HG02852 (cell line): ENCODE data around the gene SLC45A1.

Experiments
- ATAC-seq: cut with Tn5 transposase; IDR thresholded peaks from one replicate; pipeline ENCODE4 v1.9.1; 2021; ENCODE audit warnings: mild to moderate bottlenecking, moderate library complexity; ENCODE audit not compliant: unreplicated experiment

Gene SLC45A1

DNA sequence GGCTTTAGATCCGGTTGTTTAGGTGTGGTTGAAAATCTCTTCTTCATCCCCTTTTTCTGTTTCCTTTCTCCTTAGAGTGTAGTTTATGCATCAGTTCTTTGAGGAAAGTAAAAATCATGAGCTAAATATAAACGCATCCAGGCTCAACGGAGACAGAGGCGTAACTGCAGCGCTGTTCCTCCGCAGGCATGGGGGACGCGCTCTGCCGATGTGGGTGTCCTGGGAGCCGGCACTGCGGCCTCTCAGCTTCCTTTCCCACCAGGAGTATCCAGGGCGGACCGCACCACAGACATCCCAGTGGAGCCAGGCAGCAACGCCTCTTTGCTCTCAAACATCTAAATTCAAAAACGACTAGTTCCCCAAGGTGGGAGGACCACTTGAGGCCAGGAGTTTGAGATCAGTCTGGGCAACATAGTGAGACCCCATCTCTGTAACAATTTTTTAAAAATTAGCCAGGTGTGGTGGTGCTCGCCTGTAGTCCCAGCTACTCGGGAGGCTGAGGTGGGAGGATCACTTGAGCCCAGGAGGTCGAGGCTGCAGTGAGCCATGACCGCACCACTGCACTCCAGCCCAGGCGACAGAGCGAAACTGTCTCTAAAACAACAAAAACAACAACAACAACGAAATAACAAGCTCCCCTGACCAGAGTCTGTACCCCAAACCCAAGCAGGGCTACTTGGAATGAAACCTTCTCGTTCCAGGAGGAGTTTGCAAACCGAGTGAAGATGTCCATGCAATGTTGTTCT lies 16.4 kb downstream of the SLC45A1 start:
- no peak for ATAC-seq

DNA sequence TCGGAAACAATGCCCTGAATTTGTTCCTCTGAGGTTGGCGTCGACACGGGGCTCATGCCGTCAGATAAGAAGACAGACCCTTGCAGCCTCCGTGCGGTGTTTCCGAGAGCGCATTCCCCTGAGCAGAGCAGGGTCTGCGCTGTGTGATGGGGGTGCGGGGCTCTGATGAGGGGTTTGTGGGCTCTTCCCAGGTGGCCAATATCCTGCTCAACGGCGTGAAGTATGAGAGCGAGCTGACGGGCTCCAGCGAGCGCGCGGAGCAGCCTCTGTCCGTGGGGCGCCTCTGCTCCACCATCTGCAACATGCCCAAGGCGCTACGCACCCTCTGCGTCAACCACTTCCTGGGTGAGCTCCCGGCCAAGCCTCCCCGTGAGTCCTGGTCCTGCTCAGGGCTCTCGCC lies 17.3 kb downstream of the SLC45A1 start:
- no peak for ATAC-seq

- no peak for ATAC-seq
Measured at GRCh38 chr1:8337776-8338525, 20.0 kb downstream of the SLC45A1 start.

- ATAC-seq, result no peak
Measured at GRCh38 chr1:8338526-8339202, 20.8 kb downstream of the SLC45A1 start.

- ATAC-seq, result no peak
Measured at GRCh38 chr1:8339203-8339600, 21.3 kb downstream of the SLC45A1 start.

DNA sequence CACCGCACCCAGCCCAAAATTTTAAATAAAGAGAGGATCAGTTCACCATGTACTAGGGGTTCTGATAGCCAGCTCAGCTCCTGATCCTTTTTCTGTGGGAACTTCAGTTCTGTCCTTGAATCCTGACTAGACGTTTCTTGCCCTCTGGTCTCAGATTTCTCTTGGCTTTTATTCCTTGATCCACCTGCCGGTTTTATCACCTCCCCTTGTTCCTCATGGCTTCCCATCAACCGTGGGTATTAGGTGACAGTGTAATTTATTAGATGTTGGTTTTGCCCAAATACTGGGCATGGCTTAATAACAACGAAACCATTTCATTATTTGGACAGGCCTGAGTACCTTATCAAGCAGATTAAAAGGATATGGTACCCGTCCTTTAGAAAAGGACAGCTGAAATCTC lies 22.5 kb downstream of the SLC45A1 start:
- ATAC-seq, result no peak

- ATAC-seq, result no peak
Measured at GRCh38 chr1:8342325-8342724, 24.4 kb downstream of the SLC45A1 start.

GRCh38 chr1:8343044-8343443 lies 25.1 kb downstream of the SLC45A1 start:
- ATAC-seq, result no peak

- ATAC-seq, result no peak
Measured at GRCh38 chr1:8343464-8344001, 25.6 kb downstream of the SLC45A1 start.

GRCh38 chr1:8344893-8345507 lies 27.1 kb downstream of the SLC45A1 start:
- ATAC-seq, result no peak

DNA sequence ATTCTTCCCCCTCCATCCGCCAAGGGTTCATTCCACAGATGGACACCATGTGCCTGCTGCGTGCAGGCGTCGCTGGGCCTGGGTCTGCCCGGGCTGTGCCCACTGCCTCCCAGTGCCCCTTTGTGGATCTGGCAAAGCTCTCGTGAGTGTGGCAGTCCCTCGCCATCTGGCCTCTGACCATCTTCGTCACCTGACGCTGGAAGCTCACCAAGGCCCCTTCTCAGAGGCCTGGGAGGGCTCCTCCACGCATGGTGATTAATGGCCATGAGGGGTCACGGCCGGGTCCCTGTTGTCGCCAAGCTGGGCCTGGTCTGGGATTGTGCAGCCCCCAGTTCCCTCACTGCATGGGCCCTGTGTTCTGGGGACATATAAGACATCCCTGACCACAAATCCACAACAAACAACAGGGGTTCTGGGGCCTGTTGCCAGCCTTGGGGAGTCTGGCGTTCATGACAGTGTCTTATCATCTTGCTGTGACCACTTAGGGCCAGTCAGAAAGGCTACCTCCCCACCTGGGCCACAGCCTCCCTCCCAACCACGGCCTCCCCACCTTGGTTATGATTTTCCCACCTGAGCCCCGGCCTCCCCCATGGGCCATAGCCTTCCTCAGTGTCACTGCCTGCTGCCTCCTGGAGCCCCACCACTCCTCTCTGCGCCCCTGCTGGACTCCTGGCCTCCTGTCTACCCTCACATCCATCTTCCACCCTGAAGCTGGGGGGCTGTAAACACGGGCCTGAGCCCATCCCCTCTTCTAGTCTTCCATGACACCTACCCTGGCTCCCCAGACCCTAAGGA lies 27.9 kb downstream of the SLC45A1 start:
- no peak for ATAC-seq

DNA sequence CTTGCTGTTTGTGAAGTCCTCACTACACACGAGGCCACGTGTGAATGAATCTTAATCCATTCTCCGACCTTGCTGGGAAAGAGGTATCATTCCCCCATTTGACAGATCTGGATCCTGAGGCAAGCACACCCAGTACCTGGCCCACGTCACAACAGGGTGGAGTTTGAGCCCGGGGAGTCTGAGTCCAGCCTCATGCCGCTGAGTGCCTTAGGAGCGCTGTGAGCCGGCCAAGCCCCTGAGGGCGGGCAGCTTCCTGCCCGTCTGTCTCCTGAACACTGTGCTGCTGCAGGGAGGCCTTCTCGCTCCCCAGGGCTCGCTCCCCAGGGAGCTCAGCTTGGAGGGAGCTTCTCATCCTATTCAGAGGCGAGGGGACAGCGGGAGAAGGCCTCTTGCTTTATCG lies 29.7 kb downstream of the SLC45A1 start:
- no peak for ATAC-seq

GRCh38 chr1:8348047-8348776 lies 30.3 kb downstream of the SLC45A1 start:
- ATAC-seq, result no peak

DNA sequence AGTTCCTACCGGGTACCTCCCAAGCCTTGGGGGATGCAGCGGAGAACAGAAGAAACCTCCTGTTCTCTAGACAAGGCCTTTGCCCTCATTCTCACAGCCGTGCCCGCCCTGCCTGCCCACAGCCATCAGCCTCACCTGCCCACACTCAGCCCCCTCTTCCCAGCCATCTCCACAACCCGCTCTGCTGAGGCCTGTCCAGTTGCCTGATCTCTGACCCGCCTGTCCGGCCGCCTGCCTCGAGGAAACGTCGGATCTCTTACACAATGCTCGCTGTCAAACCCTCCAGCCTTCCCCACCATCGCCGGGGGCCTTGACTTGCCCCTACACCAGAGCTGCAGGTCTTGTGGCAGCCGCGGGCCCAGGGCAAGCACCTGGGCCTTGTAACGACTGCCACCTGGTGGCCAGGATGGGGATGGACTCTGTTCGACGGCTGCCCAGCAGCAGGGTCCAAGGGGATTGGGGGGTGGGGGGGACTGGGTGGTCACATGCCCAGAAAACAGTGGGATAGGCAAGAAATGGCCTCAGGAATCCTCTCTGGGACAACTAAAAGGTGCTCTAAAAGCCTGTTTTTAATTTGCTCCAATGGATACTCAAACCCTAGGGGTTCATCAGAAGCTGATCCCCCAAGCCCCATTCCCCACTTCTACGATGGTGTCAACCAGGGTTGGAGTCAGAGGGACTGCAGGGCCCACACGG lies 31.0 kb downstream of the SLC45A1 start:
- ATAC-seq, result no peak

DNA sequence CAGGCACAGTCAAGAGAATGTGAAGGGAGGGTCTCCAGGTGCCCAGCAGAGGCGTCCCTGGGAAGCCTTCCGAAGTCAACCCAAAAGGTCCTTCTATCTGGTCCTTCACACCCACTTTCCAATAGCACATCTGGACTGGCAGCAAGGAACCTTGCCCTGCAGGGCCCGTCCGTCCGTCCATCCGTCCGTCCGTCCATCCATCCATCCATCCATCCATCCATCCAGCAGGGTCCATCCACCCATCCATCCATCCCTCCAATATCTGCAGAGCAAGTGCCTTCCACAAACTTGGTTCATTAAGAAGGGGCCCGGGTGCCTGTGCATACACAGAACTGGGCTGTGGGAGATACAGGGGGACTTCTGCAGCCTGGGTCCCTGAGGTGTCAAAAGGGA lies 31.6 kb downstream of the SLC45A1 start:
- no peak for ATAC-seq

DNA sequence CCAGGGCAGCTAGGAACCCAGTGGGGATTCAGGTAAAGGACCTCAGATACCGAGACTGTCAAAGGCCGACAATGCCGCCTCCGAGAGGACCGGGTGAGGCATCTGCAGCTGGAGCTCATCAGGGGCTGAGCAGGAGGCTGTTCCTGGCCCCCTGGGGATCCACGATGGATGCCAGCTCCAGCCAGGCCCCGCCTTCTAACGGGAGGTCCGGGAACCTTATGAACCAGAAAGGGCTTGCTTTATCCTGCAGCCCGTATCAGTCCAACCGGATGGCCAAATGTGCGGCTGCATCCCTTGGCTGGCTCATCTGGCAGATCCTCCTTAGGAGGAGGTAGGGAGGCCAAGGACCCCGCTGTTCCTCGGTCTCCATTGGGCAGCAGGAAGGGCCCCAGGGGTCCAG lies 32.0 kb downstream of the SLC45A1 start:
- no peak for ATAC-seq

DNA sequence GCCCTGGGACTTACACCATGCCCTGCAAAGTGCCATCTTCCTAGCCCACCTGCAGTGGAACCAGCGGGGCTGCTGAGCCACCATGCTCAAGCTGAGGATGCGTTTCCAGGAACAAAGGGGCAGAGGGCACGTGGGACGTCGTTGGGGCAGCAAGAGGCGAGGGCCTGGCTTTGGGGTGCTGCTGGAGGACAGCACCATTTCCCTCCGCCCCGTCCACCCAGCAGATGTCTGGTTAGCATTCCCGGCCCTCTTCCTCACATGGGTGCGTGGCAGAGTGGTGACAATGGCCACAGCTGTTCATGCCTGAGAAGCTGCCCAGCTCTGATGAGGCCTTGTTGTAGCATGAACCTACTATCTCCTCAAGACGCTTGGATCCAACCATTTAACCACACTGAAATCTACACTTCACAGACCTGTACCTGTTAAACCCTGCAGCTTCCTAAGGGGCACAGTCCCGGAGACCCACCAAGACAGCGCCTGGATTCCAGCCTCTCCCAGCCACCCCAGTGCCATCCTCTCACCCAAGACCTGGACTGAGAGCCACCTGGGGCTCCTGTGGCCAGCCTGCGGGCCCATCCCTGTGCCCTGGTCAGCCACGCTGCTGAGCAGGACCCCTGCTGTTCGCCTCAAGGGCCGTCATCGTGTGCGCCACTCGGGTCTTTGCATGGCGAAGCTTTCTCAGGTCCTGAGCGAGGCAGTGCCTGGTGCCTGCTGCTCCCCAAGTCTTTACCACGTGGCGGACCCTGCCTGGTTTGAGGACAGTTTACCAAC lies 33.2 kb downstream of the SLC45A1 start:
- ATAC-seq, result no peak

- no peak for ATAC-seq
Measured at GRCh38 chr1:8351693-8352470, 34.0 kb downstream of the SLC45A1 start.
